Measurements from ENCODE around the gene SERAC1.

SERAC1 gene

DNA sequence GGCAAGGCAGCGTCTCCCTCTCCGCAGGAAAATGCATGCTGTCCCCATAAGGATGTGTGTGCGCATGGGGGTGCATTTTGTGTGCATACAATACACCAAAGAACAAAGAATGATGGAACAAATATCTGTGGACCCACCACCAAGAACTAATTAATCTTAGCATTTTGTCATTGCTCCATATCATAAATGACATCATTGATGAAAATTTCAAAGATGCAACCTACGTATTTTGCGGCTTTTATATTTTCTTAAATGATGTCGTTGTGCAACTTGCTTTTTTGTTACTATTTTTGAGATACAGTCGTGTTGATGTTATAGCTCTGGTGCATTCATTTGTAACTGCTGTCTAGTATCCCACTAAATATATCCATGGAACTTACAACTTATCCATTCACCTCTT is 89.7 kb downstream of the SERAC1 start:
- no peak for DNase-seq

DNA sequence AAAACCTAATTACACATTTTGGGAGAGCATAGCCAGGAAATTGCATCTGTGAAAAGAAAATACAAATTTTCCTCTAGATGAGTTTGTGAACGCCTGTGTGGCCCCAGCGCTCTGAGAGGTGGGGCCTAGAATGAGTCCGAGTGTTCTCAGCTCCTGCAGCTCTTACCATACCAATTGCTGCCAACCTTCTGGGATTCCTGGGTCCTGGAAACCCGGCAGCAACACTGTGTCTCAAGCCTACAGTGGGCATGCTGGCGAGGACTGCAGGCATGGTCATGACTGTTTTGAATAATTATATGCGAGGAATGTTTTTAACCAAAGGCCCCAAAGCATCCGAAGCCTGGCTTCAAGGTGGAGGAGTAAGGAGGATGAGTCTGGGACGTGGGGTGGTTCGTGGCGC is 90.4 kb downstream of the SERAC1 start:
- no peak for DNase-seq

DNA sequence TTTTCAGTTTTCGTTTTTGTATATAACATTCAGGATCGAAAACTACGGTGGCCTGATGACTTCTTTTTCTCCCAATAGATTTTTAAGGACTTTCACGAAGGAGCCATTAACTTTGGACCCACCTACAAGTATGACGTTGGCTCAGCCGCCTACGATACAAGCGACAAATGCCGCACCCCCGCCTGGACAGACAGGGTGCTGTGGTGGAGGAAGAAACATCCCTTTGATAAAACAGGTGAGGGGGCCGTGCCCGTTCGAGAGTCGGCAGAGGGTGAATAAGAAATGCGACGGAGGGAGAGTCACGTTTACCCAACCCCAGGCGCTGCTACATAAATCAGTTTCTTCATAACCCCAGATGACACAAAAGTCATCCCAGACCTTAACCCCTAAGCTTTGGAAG is 91.5 kb downstream of the SERAC1 start:
- no peak for DNase-seq

DNA sequence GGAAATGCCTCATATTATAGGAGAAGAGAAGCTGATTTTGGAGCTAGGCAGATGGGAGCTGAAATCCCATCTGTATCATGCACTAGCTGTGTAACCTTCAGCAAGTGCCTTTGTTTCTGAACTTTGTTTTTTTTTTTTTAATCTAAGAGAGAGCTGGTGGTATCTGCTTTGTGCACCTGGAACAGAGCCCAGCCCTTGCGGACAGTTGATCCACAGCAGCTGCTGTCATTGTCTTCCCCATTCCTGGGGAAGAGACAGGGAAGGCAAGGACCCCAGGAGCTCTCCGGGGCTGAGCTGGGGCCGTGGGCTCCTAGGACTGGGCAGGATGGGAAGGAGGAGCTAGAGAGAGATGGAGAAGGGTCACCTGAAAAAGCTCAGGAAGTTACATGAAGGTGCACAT is 94.3 kb downstream of the SERAC1 start:
- no peak for DNase-seq

DNA sequence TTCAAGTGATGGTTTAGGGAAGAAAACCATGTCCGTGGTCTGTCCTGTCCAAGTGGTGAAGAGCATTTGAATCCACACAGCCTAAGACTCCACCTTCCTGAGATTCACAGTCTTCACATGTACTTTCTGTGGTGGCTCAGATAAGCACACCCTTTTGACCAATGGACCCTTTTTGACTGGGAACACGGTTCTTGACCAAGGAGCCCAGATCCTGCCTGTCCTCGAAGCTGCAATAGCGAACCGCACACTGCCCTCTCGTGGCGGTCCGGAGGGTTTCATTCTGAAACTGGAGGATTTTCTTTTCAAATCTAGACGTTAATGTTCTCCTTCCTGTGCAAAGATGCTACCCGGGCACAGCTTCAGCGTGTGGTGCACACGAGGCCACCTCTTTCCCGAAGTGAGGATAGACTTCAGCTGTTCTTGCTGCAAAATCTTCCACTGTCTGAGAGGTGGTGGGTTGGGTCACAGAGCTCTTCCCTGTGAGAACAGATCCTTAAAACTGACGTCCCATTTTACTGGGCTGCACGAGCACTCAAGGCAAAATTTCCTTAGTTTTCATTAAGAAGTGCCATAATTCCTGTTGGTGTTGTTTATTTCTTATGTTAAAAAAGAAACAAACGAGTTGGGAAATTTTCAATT is 95.9 kb downstream of the SERAC1 start:
- DNase-seq: peak in 46 of 51 donors; percentile 17 to 83 (median 56)

DNA sequence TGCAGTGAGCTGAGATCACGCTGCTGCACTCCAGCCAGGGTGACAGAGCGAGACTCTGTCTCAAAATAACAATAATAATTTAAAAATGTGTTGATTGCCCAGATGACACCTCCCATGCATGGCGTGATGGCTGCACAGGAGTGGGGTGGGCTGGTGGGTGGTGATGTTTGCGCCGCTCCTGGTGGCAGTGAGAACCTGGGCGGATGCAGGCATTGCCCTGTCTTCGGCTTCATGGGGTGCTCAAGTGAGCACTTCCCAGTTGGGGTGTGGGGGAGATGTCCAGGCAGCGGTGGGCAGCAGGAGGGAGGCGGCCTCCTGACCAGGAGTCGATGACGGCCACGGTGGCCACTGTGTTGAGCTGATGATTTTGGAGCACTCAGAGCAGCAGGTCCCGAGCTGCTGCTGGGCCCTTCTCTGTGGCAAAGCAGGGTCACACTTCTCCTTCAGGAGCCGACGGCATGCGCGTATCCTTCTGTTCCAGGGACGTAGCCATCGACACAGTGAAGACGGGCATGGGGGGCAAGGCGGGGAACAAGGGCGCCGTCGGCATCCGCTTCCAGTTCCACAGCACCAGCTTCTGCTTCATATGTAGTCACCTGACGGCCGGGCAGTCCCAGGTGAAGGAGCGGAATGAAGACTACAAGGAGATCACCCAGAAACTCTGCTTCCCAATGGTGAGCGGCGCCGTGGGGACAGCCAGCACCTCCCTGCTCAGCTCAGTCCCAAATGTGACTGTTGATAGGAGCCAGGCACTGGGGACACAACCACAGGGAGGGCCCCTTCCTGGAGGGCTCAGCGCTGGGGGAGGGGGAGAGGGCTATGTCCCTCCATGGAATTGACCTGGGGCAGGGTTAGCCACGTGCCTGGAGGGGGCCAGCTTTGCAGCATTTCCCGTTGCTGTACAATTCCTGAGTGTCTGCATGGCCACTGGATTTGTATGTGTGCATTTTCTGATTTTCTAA is 96.7 kb downstream of the SERAC1 start:
- no peak for DNase-seq

DNA sequence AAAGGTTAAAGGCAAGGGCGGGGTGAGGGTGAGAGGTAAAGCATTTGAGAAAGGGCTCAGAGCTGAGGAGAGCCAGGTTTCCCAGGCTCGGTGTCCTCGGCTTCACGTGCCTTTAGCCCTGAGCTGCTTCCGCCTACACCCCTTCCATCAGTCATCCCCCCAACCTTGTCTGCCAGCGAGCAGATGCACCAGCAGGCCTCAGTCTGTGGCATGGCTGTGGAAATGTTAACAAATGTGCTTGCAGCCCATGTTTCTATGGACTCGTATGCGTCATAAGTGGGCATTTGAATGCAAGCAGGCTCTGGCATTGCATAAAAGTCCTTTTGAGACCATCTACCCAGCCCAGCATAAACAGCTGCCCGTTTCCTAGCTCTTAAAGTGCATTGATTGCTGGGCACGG is 97.5 kb downstream of the SERAC1 start:
- peak in 5 of 51 donors; percentile 8 to 30 (median 18) for DNase-seq

DNA sequence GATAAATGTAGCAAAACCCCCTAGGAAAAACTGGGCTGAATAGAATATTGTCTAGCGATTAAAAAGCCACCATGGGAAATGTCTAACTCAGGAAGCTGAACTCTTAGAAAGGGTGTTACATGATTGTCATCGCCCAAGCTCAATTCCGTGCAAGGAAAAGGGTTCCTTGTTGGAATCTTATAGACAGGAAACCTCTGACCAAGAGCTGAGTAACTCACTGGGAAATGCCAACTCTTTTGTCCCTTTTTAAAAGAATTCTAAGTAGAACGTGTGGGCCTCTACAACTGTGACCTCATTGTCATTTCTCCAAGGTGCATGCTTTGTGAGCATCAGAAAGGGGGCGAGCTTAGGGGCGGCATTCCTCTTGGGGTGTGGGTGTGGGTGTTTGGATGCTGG is 98.3 kb downstream of the SERAC1 start:
- DNase-seq: no peak

DNA sequence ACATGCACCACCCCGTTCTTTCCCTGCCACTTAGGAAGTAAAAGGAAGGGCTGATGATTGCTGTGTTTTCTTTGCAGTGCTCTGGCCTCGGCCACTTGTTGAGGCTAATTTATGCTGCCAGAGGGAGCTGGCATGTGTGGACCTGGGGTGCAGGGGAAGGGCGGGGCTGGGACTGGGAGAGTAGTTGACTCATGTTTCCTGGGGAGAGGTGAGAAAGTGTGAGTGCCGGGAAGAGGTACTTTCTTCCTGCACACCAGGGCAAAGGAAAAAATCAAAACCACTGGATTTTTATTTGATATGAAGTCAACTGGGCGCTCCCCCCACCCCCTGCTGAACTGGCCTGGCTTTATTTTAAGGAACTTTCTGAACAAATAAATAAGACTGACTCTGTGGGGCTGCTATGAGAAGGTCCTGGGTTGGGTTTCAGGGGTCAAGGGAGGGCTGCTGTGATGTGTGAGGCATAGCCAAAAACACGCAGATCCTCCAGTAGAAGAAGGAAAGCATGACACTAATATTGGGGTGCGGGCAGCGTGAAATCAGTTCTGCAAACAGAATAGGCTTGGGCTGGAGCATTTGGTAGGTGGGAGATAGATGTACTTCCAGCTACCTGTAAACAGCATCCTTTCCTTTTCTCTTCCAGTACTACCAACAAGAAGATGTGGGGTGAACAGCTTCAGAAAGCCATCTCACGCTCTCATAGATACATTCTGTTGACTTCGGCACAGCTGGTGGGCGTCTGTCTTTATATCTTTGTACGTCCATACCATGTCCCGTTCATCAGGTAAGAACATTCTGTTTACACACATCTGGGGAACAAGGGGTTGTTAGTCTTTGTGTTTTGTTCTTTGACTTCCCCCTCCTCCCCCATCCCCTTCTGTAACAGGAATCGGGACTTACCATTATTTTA is 98.9 kb downstream of the SERAC1 start:
- DNase-seq: no peak

DNA sequence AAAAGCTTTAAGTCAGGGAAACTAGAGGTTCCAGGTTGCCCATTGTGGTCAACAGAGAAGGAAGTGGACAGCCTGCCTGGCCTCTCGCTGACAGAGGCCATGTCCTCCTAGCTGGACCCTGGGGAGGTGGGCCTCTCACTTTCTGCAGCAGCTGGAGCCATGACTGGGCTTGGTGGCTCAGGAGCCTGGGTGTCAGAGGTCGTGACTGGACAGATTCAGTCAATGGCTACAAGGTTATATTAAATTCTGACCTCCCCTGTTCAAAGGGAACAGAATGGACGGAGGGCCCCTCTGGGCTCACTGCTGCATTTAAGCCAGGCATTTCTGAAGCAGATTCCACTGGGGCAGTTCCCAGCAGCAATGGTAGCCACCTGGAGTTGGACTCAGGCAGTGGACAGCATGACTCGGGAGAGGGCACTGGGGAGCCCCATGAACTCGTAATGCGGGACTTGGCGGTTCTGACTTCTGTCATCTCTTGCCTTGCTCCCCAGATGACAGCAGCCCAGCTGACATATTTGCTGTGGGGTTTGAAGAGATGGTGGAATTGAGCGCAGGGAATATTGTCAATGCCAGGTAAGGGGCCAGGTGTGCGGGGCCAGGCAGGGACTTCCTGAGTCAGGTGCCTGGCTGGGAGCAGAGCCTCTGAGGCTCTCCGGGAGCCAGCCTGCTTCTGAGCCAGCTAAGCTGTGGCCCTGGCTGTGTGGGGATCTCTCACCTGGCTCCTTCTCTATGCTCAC is 99.7 kb downstream of the SERAC1 start:
- no peak for DNase-seq

DNA sequence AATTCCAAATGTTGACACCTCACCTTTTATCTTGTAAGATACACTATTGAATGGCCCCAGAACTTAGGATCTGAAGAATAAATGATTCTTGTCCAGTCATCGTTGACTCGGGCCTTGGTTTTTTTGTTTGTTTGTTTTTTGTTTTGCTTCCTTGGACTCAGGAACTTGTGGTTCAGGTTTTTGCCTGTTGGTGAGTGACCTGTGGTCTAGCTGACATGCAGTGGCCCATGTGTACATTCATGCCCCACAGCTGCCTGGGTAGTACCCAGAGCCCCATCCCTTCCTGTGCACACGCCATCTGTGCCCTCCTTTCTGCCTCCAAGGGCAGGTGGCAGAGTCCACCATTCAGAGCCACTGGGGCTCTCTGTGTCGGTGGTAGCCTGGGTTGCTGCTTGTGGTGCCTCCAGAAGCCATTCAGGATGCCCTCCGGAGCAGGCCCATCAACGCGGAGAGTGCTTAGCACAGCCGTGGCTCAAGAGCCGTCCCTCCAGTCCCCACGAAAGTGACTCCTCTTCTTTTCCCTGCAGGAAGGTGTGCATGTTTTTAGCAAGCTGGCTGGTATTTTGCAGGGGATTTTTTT is 100.5 kb downstream of the SERAC1 start:
- DNase-seq: no peak

DNA sequence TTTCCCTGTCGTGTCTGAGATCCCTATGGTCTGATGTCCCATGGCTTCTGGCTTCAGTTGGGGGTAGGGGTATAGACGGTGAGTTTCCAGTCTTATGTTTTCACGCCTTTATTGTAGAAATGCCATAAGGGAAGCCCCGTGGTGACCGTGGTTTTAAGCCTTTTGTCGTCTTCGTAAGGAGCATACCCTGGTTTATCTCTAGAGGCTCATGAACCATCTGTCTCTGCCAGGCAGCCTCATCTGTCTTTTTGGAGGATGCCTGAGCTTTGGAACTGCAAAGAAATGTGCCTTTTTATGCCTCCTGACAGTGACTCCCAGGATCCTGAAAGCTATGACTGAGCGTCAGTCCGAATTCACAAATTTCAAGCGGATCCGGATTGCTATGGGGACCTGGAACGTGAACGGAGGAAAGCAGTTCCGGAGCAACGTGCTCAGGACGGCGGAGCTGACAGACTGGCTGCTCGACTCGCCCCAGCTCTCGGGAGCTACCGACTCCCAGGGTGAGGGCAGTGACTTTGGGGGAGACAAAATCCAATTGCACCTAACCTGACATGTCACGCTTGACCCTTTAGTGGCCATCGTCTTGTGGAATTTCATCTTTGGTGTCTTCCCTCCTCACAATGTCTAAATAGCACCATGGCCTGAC is 101.8 kb downstream of the SERAC1 start:
- no peak for DNase-seq

DNA sequence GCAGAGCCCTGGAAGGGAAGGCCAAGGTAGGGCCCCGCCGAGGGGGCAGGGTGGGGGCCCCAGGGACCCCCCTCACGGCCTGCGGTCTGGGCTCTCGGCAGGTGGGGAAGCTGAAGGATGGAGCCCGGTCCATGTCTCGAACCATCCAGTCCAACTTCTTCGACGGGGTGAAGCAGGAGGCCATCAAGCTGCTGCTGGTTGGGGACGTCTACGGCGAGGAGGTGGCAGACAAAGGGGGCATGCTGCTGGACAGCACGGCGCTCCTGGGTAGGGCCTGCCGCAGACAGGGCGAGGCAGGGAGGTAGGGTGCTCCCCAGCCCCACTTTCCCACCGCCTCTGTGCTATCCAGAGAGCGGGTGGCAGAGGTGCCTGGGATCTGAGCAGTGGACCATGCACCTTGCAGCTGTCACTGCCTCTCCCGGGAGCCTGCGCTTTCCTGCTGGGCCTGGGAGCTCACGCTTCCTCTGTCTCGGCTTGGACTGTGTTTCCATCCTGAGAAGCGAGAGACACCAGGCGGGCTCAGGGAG is 103.3 kb downstream of the SERAC1 start:
- no peak for DNase-seq

DNA sequence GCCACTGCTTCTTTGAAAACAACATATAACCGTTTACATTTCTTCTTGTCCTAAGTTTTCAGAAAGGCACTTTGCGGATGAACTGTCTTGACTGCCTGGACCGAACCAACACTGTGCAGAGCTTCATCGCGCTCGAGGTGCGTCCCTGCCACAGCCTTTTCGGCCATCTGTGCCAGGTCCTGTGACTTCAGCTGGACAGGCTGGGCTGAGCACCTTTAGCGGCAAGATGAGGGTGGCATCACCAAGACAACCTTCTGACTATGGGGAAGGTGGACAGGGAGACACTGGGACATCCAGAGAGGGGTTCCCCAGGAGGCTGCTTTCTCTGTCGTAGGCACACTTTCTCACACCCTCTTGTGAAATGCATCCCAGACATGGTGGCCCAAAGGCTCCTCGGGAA is 104.3 kb downstream of the SERAC1 start:
- no peak for DNase-seq

DNA sequence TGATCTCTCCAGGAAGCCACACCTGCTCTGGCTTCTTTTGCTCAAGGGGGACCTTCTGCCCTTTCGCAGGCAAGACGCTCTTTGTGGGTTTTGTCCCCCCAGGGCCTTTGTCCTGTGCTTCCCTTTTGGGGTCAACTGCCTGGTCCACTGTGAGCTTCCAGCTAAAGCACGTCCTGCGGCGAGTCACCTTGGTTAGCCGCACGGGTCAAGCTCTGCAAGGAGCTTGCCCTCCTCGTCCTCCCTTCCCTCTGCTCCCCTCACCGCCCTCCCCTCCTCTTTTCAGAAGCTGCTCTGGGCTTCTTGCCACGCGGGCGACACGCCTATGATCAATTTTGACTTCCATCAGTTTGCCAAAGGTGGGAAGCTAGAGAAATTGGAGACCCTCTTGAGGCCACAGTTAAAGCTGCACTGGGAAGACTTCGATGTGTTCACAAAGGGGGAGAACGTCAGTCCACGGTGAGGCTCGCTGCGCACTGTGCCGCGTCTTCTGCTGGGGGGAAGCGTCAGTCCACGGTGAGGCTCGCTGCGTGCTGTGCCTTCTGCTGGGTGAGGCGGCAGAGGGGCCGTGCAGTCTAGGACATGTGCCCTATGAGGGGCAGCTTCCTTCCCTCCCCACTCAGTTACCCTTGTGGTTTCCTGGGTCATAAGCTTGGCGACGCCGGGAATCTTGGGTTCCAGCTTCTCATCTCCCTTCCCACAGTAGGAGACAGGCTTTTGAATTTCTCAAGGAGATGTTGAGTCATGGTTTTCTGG is 106.2 kb downstream of the SERAC1 start:
- DNase-seq: no peak

DNA sequence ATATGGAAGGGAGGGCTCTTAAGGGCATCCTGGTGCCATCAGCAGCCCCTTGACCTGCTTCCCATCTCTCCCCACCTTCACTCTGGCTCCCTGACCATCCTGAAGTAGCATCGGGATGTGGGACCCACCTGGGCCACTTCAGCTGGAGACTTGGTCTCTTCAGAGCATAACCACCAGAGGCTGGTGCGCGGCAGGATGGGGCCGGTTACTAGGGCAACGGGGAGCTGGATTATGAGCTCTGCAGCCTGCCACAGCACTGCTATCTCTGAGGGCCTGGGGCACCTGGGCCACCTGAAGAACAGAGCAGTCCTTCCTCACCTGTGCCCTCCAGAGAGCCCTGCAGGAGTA is 106.7 kb downstream of the SERAC1 start:
- peak in 7 of 51 donors; percentile 11 to 44 (median 25) for DNase-seq

DNA sequence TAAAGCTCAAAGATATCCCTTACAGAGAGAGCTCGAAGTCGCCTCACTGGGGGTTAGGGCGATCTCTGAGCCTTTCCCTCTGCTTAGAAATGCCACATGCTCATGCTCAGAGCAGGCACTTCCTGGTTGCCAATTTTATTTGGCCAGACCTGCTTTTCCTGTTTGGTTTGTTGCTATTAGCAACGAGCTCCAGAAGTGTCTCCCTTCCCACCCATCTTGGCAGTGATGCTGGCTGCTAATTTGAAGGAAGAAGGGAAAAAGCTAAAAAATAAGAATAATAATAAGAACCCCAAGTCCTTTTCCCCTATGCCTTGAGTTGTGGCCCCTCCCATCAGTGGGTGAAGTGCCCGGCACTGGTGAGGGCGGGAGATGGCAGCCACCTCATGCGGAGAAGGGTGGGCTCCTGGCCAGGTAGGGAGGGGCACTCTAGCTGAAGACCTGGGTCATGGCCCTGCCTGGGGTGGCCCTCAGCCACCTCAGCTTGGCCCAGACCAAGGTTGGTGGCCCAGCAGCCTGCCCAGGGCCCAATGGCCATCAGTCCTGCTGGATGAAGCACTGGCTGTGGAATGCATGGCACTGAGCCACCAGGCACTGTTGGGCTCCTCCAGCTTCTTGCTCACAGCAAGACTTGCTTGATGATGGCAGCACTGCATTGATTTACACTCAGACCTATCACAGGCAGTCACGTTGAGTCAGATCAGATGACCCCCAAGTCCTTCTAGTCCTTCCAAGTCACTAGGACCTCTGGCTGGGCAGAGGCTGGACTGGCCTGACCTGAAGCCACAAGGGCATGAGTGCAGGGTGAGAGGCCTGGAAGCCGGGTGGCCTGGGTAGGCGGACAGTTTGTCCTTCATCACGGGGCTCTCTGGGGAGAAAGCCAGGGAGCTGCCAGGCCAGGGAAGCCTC is 107.4 kb downstream of the SERAC1 start:
- DNase-seq: peak in 29 of 51 donors; percentile 10 to 78 (median 45)

Data from hypothalamus (tissue), 51 donors.